Endothelial cell of umbilical vein (primary cell): ENCODE data around the gene WNT6. TPM values are rescaled to one million over a fixed set of nuclear protein-coding genes. Genes with fewer than 3 reads are reported as not detected.

Source experiments
- BruUV-seq: library from RNA; stranded (reverse); fragments of 400-500 nt; replicated peaks from 2 replicates; lab custom pipeline; 2021; lab: Mats Ljungman, UMichigan
- CTCF ChIA-PET: fragments of 300-600, 350-600 bp; sonication (Branson Sonifier 250); formaldehyde crosslinking; loops from one replicate; lab custom pipeline; 2021; ENCODE audit warnings: antibody characterized with exemption, inconsistent platforms; lab: Charles Lee
- POLR2A ChIA-PET: fragments of 300-600, 350-600 bp; sonication (Branson Sonifier 250); formaldehyde crosslinking; loops from one replicate; lab custom pipeline; 2021; ENCODE audit warnings: antibody characterized with exemption, inconsistent platforms; lab: Charles Lee
- DNase-seq: peaks from one replicate; pipeline ENCODE4 v3.0.0-alpha.2; 2011; ENCODE audit warnings: low read depth, low spot score
- FAIRE-seq: peaks from 2 replicates; lab custom pipeline; 2011; peaks lifted over from hg19 to GRCh38; lab: Jason Lieb, UNC
- H2AFZ ChIP-seq: 2 replicates; pipeline ENCODE4 v1.6.0; 2012; ENCODE audit warnings: low read depth, low read length, control low read depth, inconsistent platforms
- H3K27ac ChIP-seq: 2 replicates; pipeline ENCODE4 v1.5.1; 2011; ENCODE audit warnings: low read depth, mild to moderate bottlenecking, control low read depth, low read length, moderate library complexity; ENCODE audit not compliant: insufficient read depth
- H3K27me3 ChIP-seq, 2 experiments: 2 replicates each; pipeline versions ENCODE4 v1.6.0 to v1.6.1; 2011; ENCODE audit warnings: low read length in 2 of 2, mixed read lengths in 1 of 2; ENCODE audit not compliant: control insufficient read depth in 2 of 2, insufficient read depth in 2 of 2
- H3K36me3 ChIP-seq, 2 experiments: 2 replicates in 1 of 2; 3 replicates in 1 of 2; pipeline ENCODE4 v1.5.1; 2011; ENCODE audit warnings: low read length in 2 of 2, mild to moderate bottlenecking in 1 of 2, moderate library complexity in 1 of 2; ENCODE audit not compliant: control insufficient read depth in 2 of 2, insufficient read depth in 2 of 2; ENCODE audit errors: extremely low read depth in 1 of 2
- H3K4me1 ChIP-seq: 3 replicates; pipeline ENCODE4 v1.5.1; 2011; ENCODE audit warnings: mild to moderate bottlenecking, low read length; ENCODE audit not compliant: control insufficient read depth, insufficient read depth; ENCODE audit errors: extremely low read depth
- H3K4me2 ChIP-seq: 2 replicates; pipeline ENCODE4 v1.6.1; 2011; ENCODE audit warnings: low read length, control low read depth, mixed read lengths; ENCODE audit not compliant: insufficient read depth
- H3K4me3 ChIP-seq, 3 experiments: fragments of 200-600 bp in 1 of 3; sonication (generic), shearing (Covaris generic) in 1 of 3; replicated peaks in 1 of 3; 2 replicates each; pipeline ENCODE4 v1.5.1; 2011 to 2016; ENCODE audit warnings: control low read depth in 3 of 3, low read length in 3 of 3, mild to moderate bottlenecking in 2 of 3, inconsistent platforms in 1 of 3, low read depth in 1 of 3, moderate library complexity in 1 of 3; ENCODE audit not compliant: insufficient read depth in 1 of 3
- H3K79me2 ChIP-seq: 2 replicates; pipeline ENCODE4 v1.6.0; 2012; ENCODE audit warnings: low read length, inconsistent platforms; ENCODE audit not compliant: control insufficient read depth, insufficient read depth
- H3K9ac ChIP-seq: replicated peaks from 2 replicates; pipeline ENCODE3; 2011; ENCODE audit warnings: low read length, control low read depth; ENCODE audit not compliant: insufficient read depth; ENCODE audit errors: extremely low read depth
- H3K9me1 ChIP-seq: replicated peaks from 3 replicates; pipeline ENCODE4 v1.6.0; 2011; ENCODE audit warnings: mild to moderate bottlenecking, low read length; ENCODE audit not compliant: control insufficient read depth, insufficient read depth; ENCODE audit errors: extremely low read depth
- H3K9me3 ChIP-seq: replicated peaks from 2 replicates; pipeline ENCODE4 v1.5.1; 2012; ENCODE audit warnings: low read length, inconsistent platforms; ENCODE audit not compliant: control insufficient read depth, insufficient read depth
- H4K20me1 ChIP-seq: replicated peaks from 2 replicates; pipeline ENCODE3; 2011; ENCODE audit warnings: mild to moderate bottlenecking, low read length; ENCODE audit not compliant: control insufficient read depth, insufficient read depth; ENCODE audit errors: extremely low read depth
- FOS ChIP-seq: IDR thresholded peaks from 2 replicates; pipeline ENCODE4 v1.6.1; 2011; ENCODE audit warnings: mild to moderate bottlenecking, low read length, moderate library complexity, borderline replicate concordance; ENCODE audit not compliant: insufficient read depth
- GATA2 ChIP-seq: IDR thresholded peaks from 2 replicates; pipeline ENCODE4 v1.7.0; 2011; ENCODE audit warnings: low read depth, mild to moderate bottlenecking, moderate library complexity, mixed read lengths, low read length; ENCODE audit not compliant: insufficient read length, insufficient read depth
- JUN ChIP-seq: IDR thresholded peaks from 2 replicates; pipeline ENCODE4 v1.6.1; 2011; ENCODE audit warnings: borderline replicate concordance, low read depth; ENCODE audit not compliant: insufficient read length, insufficient read depth
- POLR2A ChIP-seq: IDR thresholded peaks from 2 replicates; pipeline ENCODE4 v1.6.1; 2012; ENCODE audit warnings: low read depth, mild to moderate bottlenecking, control low read depth, low read length
- POLR2AphosphoS5 ChIP-seq: IDR thresholded peaks from 2 replicates; pipeline ENCODE4 v1.6.1; 2012; ENCODE audit warnings: low read depth, mild to moderate bottlenecking, control low read depth, low read length, moderate library complexity; ENCODE audit not compliant: insufficient read depth
- dilution Hi-C: fragments of 300-500 bp; cut with MboI; formaldehyde crosslinking; loops from one replicate; pipeline ENCODE4 v1.15.0; 2019; ENCODE audit warnings: low sequenced_read_pairs; ENCODE audit not compliant: extremely low pct_ligation_motif_present
- intact Hi-C: fragments of 100-400 bp; cut with micrococcal nuclease; formaldehyde crosslinking; loops from one replicate; pipeline ENCODE4 v1.10.0; 2022
- polyA plus RNA-seq, 4 experiments: library from polyadenylated mRNA; depleted of rRNA in 3 of 4; stranded (reverse) in 3 of 4; unstranded in 1 of 4; fragments of >200 nt; gene quantifications; 2 replicates each; pipeline versions ENCODE4 v1.2.1 to v1.2.3, GENCODE V29; 2011 to 2012; ENCODE audit warnings: missing spikeins in 1 of 4
- total RNA-seq: library from RNA; stranded (reverse); gene quantifications from 2 replicates; pipeline ENCODE4 v1.2.3, GENCODE V29; 2021
- TF ChIP-seq, protein P1 (sequence below): IDR thresholded peaks from 2 replicates; pipeline ENCODE4 v1.6.1; 2011; ENCODE audit not compliant: insufficient read depth, insufficient read length
- TF ChIP-seq, protein P2 (sequence below), 2 donors: IDR thresholded peaks; 1 replicate in 1 of 2; 2 replicates in 1 of 2; pipeline ENCODE4 v1.5.1; 2011; ENCODE audit warnings: low read length in 2 of 2, mild to moderate bottlenecking in 2 of 2, moderate library complexity in 2 of 2, control low read depth in 1 of 2, inconsistent platforms in 1 of 2, low read depth in 1 of 2; ENCODE audit not compliant: insufficient read depth in 1 of 2; ENCODE audit errors: extremely low read depth in 1 of 2

Gene WNT6
- total and polyA plus RNA-seq, 2 donors (not counting 3 experiments of a cell fraction or from before 2014, with no cell fraction given), result not detected

DNA sequence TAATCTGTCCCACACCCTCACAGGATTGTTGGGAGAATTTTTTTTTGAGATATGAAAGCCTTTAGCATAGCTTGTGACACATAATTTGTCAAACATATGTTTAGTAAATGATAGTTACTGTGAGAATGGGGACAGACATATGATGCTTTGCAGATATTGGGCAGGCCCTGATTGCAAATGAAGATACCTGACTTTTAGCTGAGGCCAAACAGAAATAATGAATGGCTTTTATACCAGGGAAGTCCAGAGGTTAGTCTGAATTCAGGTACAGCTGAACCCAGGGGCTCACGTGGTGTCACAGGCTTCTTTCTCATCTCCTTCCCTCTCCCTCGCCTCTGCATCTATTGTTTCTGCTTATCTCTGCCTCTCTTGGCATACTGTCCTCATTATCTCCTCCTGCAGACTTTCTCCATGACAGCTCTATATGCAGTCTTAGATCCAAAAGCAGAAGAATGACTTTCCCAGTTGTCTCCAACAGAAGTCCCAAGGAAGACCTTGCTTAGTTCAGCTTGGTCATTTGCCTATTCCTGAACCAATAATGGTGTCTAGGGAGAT lies 16.2 kb downstream of the WNT6 start:
- no TSS peak for BruUV-seq
- Histone ChIP-seq H2AFZ (no peak overlapping the region), H3K4me2 (no peak overlapping the region), H3K4me1 (no peaks in the 10 kb centered on the region), H3K4me3 (no peak overlapping the region), H3K9me1 (no peaks in the 10 kb centered on the region), H3K9me3 (no peaks in the 10 kb centered on the region), H4K20me1 (no peaks in the 10 kb centered on the region), H3K9ac (no peak overlapping the region), H3K27ac (no peak overlapping the region), H3K27me3 (peaks cover 74 to 86% of the 10 kb centered on the region in 2 experiments), H3K79me2 (no peaks in the 10 kb centered on the region), H3K36me3 (no peaks in the 10 kb centered on the region)
- no peak for DNase-seq
- ChIA-PET POLR2A (interaction anchor here (1.1 kb wide), 1 partner anchor 244 kb away, joined by 3 read pairs; no protein-coding TSS in a partner anchor), CTCF (interaction anchor here (0.6 to 10.5 kb wide), 39 partner anchors 8 to 424 kb away, joined by 3 to 362 read pairs (median 5); partner anchors contain the start of genes FEV, TTLL4 and WNT6)
- dilution Hi-C loops (no loop called here), intact Hi-C loops (loop anchor here (1.0 to 10.0 kb wide), 3 partner anchors 23 to 279 kb away; no protein-coding TSS in a partner anchor)
- TF ChIP-seq, protein P1, sequence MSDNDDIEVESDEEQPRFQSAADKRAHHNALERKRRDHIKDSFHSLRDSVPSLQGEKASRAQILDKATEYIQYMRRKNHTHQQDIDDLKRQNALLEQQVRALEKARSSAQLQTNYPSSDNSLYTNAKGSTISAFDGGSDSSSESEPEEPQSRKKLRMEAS, result no peak
- TF ChIP-seq GATA2, result no peak
- no peak for TF ChIP-seq FOS
- no peak for FAIRE-seq

DNA sequence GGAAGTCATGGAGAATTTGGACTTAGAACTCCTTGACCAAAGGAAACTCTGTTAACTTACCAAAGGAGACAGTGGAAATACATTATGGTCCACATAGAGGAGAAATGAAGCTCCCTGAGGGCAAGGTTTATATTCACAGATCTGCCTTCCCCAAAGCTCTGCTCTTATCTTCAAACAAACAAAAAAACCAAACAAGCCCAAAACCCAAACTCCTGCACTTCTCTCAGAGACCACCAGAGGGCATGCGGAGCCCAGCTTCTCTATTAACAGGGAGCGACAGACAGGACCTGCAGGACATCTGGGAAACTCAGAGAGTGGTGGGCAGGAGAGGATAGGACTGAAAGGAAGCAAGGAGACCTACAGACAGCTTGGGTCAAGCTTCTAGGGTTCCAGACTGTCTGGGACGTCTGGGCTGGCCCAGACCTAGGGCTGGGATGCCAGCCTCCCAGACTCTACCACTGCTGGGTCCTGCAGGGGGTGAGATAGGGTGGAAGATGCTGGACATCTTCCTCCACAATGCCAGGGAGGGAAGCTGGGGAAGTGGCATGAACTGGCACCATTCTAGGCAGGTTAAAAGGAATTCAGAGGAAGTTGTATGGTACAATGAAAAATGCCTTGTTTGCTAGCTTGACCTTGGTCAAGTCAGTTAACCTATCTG lies 17.1 kb downstream of the WNT6 start:
- intact Hi-C loops, result loop anchor here (1.0 to 10.0 kb wide), 3 partner anchors 22 to 278 kb away; no protein-coding TSS in a partner anchor

More for the DNA sequence above, 17.1 kb downstream of the WNT6 start:
- no peaks in the 10 kb centered on the region for H3K9me3 ChIP-seq
- DNase-seq (peak; percentile 74), FAIRE-seq (peak; percentile 90)
- H2AFZ ChIP-seq, result no peak overlapping the region
- H3K27ac ChIP-seq, result no peak overlapping the region
- no peak overlapping the region for H3K4me2 ChIP-seq
- no peak overlapping the region for H3K4me3 ChIP-seq
- dilution Hi-C loops, result no loop called here
- no TSS peak for BruUV-seq
- ChIA-PET CTCF (interaction anchor here (0.6 to 10.5 kb wide), 44 partner anchors 9 to 424 kb away, joined by 3 to 362 read pairs (median 4); partner anchors contain the start of genes FEV, TTLL4 and WNT6), POLR2A (interaction anchor here (1.1 kb wide), 1 partner anchor 243 kb away, joined by 3 read pairs; no protein-coding TSS in a partner anchor)
- H3K4me1 ChIP-seq, result no peaks in the 10 kb centered on the region
- no peaks in the 10 kb centered on the region for H3K36me3 ChIP-seq
- H4K20me1 ChIP-seq, result no peaks in the 10 kb centered on the region
- TF ChIP-seq JUN (no peak), POLR2A (no peak), POLR2AphosphoS5 (no peak)
- TF ChIP-seq, protein P2, sequence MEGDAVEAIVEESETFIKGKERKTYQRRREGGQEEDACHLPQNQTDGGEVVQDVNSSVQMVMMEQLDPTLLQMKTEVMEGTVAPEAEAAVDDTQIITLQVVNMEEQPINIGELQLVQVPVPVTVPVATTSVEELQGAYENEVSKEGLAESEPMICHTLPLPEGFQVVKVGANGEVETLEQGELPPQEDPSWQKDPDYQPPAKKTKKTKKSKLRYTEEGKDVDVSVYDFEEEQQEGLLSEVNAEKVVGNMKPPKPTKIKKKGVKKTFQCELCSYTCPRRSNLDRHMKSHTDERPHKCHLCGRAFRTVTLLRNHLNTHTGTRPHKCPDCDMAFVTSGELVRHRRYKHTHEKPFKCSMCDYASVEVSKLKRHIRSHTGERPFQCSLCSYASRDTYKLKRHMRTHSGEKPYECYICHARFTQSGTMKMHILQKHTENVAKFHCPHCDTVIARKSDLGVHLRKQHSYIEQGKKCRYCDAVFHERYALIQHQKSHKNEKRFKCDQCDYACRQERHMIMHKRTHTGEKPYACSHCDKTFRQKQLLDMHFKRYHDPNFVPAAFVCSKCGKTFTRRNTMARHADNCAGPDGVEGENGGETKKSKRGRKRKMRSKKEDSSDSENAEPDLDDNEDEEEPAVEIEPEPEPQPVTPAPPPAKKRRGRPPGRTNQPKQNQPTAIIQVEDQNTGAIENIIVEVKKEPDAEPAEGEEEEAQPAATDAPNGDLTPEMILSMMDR (IDR thresholded peaks at IDR 0.05; ENCODE audit: extremely low read depth in 1 of 2, insufficient read depth in 1 of 2, low read depth in 1 of 2, low read length in 2 of 2), result peak; percentile 89 to 90
- TF ChIP-seq, protein P1, result no peak
- H3K9ac ChIP-seq, result no peak overlapping the region
- peaks cover 76 to 86% of the 10 kb centered on the region in 2 experiments for H3K27me3 ChIP-seq
- H3K79me2 ChIP-seq, result no peaks in the 10 kb centered on the region
- H3K9me1 ChIP-seq, result no peaks in the 10 kb centered on the region
